Right lobe of liver (tissue), 6 donors: Measurements from ENCODE around the gene BIN1. TPM values are rescaled to one million over a fixed set of nuclear protein-coding genes. Genes with fewer than 3 reads are reported as not detected.

Source experiments
- ATAC-seq, 4 donors: fragments of 200-7000 bp; cut with Tn5 transposase; one replicate each; pipeline ENCODE4 v1.9.1; 2020; ENCODE audit warnings: mild to moderate bottlenecking in 4 of 4, moderate library complexity in 4 of 4
- DNase-seq, 3 donors: peaks; one replicate each; pipeline ENCODE4 v3.0.0-alpha.2; 2020
- H3K27ac ChIP-seq, 3 donors: fragments of 200-600 bp; one replicate each; pipeline ENCODE4 v1.8.0; 2022
- H3K27me3 ChIP-seq, 2 donors: fragments of 200-600 bp; one replicate each; pipeline ENCODE4 v1.8.0; 2022
- H3K36me3 ChIP-seq, 4 donors: fragments of 200-600 bp; sonication (generic) in 1 of 4; one replicate each; pipeline versions ENCODE4 v1.5.1 to v1.8.0; 2017 to 2022; ENCODE audit warnings: control low read depth in 1 of 4
- H3K4me1 ChIP-seq, 4 donors: fragments of 200-600 bp; sonication (generic) in 1 of 4; one replicate each; pipeline versions ENCODE4 v1.5.1 to v1.8.0; 2017 to 2022; ENCODE audit warnings: control low read depth in 1 of 4
- H3K4me3 ChIP-seq, 3 donors: fragments of 200-600 bp; one replicate each; pipeline ENCODE4 v1.8.0; 2022
- H3K9me3 ChIP-seq, 4 donors: fragments of 200-600 bp; sonication (generic) in 1 of 4; one replicate each; pipeline versions ENCODE4 v1.5.1 to v1.8.0; 2017 to 2022; ENCODE audit warnings: control low read depth in 1 of 4
- POLR2A ChIP-seq: fragments of 450-650 bp; IDR thresholded peaks from one replicate; pipeline ENCODE4 v1.6.1; 2017; ENCODE audit warnings: antibody characterized with exemption, mild to moderate bottlenecking
- WGBS: methylation state at CpG from one replicate; pipeline ENCODE4 v1.1.6; 2018; ENCODE audit warnings: low coverage, low lambda C conversion rate; ENCODE audit not compliant: insufficient coverage; ENCODE audit errors: missing lambda C conversion rate; 5-methylcytosine and 5-hydroxymethylcytosine counted together
- intact Hi-C, 2 donors: fragments of 100-400 bp; cut with DNase I; formaldehyde crosslinking; loops; one replicate each; pipeline versions ENCODE4 v1.11.2 to v1.14.1; 2022
- total RNA-seq, 6 experiments: library from RNA; depleted of rRNA in 2 of 6; stranded (reverse); fragments of >200 nt in 2 of 6; fragmentation: NEBNext Ultra II Directional in 3 of 6; extraction: Animal tissue kit (Norgen Biotek cat#: 25700) in 3 of 6; gene quantifications; one replicate each; pipeline versions ENCODE4 v1.1.0 to v1.2.4, GENCODE V29; 2016 to 2023
- TF ChIP-seq, protein P1 (sequence below), 4 donors: fragments of 200-600 bp in 3 of 4; fragments of 450-650 bp in 1 of 4; IDR thresholded peaks; one replicate each; pipeline versions ENCODE4 v1.5.1 to v1.8.0; 2016 to 2022; ENCODE audit warnings: antibody characterized with exemption in 4 of 4, mild to moderate bottlenecking in 2 of 4
- donor health status: DM: no; HTN: yes; CAD: no.
- donor health status: DM: no; HTN: no; CAD: no.
- donor health status: DM: no; HTN: no; CAD: no.
- donor health status: DM: no; HTN: yes; CAD: no.
- donor health status: DM: no; HTN: yes; CAD: no.

Gene BIN1
- total RNA-seq, 6 experiments from 2014 or later: 20.4 to 30.8 (median 26.3) TPM

DNA sequence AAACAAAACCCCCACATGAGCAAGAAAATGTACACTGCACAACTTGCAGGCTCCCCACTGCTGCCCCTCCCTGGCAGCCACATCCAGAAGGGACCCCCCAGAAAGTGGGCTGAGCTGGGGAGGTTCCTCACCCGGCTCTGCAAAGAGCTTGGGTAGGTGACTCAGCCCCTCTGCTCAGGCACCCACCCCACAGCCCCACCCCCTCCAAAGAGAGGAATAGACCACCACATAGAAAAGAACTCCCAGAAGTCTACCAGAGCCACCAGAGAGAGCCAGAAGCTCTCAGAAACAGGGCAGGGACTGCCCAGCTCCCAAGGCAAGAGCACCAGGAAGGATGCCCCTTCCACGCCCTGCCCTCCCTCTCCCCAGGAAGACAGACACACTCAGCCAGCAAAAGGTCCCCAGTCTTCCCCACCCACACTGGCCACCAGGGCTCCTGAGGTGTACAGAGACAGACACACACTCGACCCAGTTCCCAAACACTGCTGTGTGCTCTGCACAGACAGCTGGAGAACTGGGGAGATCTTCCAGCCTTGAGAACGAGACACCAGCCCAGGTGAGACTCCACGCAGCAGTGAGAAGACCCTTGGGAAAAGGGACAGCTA, 28.2 kb downstream of the BIN1 start:
- Histone ChIP-seq H3K27me3 (no peaks in the 10 kb centered on the region), H3K4me1 (peaks cover 0 to 18% (median 12%) of the 10 kb centered on the region in 4 donors), H3K4me3 (no peak overlapping the region), H3K36me3 (no peaks in the 10 kb centered on the region), H3K27ac (no peak overlapping the region), H3K9me3 (no peaks in the 10 kb centered on the region)
- intact Hi-C loops: loop anchor here (10.0 kb wide), 1 partner anchor 96 kb away; no protein-coding TSS in a partner anchor
- no peak for DNase-seq
- no peak for ATAC-seq
- 69% methylated on average over 2 of the region's 5 CpGs for WGBS
- TF ChIP-seq, protein P1, sequence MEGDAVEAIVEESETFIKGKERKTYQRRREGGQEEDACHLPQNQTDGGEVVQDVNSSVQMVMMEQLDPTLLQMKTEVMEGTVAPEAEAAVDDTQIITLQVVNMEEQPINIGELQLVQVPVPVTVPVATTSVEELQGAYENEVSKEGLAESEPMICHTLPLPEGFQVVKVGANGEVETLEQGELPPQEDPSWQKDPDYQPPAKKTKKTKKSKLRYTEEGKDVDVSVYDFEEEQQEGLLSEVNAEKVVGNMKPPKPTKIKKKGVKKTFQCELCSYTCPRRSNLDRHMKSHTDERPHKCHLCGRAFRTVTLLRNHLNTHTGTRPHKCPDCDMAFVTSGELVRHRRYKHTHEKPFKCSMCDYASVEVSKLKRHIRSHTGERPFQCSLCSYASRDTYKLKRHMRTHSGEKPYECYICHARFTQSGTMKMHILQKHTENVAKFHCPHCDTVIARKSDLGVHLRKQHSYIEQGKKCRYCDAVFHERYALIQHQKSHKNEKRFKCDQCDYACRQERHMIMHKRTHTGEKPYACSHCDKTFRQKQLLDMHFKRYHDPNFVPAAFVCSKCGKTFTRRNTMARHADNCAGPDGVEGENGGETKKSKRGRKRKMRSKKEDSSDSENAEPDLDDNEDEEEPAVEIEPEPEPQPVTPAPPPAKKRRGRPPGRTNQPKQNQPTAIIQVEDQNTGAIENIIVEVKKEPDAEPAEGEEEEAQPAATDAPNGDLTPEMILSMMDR (IDR thresholded peaks at IDR 0.05): no peak

DNA sequence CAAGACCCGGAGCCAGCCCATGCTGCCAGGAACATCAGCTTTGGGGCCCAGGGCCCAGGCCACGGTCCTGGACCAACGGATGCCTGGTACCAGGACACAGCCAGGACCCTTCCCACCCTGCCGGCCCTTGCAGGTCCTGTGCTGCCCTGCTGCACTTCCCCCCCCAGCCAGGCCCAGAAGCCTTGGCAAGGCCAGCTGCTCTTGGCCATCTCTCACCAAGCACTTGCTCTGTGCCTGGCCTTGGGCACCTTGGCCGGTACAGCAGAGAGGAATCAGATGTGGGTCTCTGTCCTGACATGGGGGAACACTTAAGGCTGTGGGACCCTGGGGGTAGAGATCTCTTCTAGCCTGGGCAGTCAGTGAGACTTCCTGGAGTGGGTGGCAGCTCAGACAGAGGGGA, 28.9 kb downstream of the BIN1 start:
- Histone ChIP-seq H3K4me1 (peaks cover 0 to 11% (median 4%) of the 10 kb centered on the region in 4 donors), H3K27me3 (no peaks in the 10 kb centered on the region), H3K4me3 (no peak overlapping the region), H3K36me3 (no peaks in the 10 kb centered on the region), H3K9me3 (no peaks in the 10 kb centered on the region), H3K27ac (no peak overlapping the region)
- ATAC-seq (no peak), DNase-seq (no peak)
- no peak for TF ChIP-seq POLR2A
- TF ChIP-seq, protein P1 (IDR thresholded peaks at IDR 0.05): no peak
- intact Hi-C loops: loop anchor here (10.0 kb wide), 1 partner anchor 97 kb away; no protein-coding TSS in a partner anchor
- no CpG with 5 or more reads among the region's 5 CpGs for WGBS

DNA sequence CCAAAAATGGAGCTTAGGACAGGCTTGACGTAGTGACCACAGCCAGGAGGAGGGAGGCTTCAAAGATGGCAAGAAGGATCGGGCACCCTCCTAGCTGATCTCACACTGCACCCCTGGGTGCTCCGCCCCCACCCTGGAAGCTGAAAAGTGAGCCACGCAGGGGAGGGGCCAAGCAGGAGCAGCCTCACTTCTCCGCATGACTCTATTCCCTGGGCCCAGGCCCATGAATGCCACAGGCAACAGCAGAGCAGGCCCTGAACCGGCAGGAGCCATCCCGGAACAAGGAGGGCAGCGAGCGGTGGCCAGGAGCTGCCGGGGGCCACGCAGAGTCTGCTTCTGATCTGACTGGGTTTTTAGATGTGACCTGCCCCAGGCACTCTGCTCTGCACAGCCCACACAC, 30.0 kb downstream of the BIN1 start:
- no peaks in the 10 kb centered on the region for H3K36me3 ChIP-seq
- peaks cover 0 to 8% (median 0%) of the 10 kb centered on the region in 4 donors for H3K4me1 ChIP-seq
- H3K27me3 ChIP-seq: no peaks in the 10 kb centered on the region
- no peak overlapping the region for H3K4me3 ChIP-seq
- WGBS: 67% methylated on average over 2 of the region's 11 CpGs
- ATAC-seq: no peak
- H3K9me3 ChIP-seq: no peaks in the 10 kb centered on the region
- TF ChIP-seq, protein P1 (IDR thresholded peaks at IDR 0.05): no peak
- no peak for TF ChIP-seq POLR2A
- intact Hi-C loops: loop anchor here (10.0 kb wide), 1 partner anchor 98 kb away; no protein-coding TSS in a partner anchor
- no peak for DNase-seq
- no peak overlapping the region for H3K27ac ChIP-seq

DNA sequence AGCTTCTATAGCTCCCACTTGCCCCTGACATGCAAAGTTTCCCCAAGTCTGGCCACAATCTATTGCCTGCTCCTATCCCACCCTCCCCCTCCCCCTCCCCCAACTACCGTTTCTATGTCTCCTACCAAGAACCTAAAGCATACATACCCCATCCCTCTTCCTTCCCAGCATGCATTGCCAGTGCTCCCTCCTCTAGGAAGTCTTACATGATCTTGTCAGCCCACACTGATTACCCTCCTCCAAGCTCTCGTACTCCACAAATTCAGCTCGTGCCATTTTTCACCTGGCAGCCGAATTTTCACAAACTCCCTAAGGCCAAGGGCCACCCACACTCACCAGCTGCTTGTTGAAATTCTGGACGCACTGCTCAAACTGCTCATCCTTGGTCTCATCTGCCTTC, 30.7 kb downstream of the BIN1 start:
- Histone ChIP-seq H3K4me3 (no peak overlapping the region), H3K36me3 (no peaks in the 10 kb centered on the region), H3K27ac (no peak overlapping the region), H3K9me3 (no peaks in the 10 kb centered on the region), H3K27me3 (no peaks in the 10 kb centered on the region), H3K4me1 (peaks cover 0 to 11% (median 0%) of the 10 kb centered on the region in 4 donors)
- TF ChIP-seq, protein P1 (IDR thresholded peaks at IDR 0.05): no peak
- no peak for TF ChIP-seq POLR2A
- no peak for DNase-seq
- no peak for ATAC-seq
- WGBS: 96% methylated on average over 5 of the region's 5 CpGs
- intact Hi-C loops: loop anchor here (10.0 kb wide), 1 partner anchor 99 kb away; no protein-coding TSS in a partner anchor
